Calu3 (cell line): ENCODE measurements around the gene MALT1. TPM values are rescaled to one million over a fixed set of nuclear protein-coding genes. Genes with fewer than 3 reads are reported as not detected.
A peak's percentile ranks its signal among the peaks of the same experiment; 100 is the strongest.

Experiments used
- BruUV-seq: library from RNA; stranded (reverse); fragments of 400-500 nt; replicated peaks from 2 replicates; lab custom pipeline; 2021; lab: Mats Ljungman, UMichigan
- CTCF ChIA-PET: fragments of 300-600 bp; sonication (Branson Sonifier 250); formaldehyde crosslinking; loops from one replicate; lab custom pipeline; 2022; ENCODE audit warnings: antibody characterized with exemption; lab: Charles Lee
- DNase-seq: peaks from one replicate; pipeline ENCODE4 v3.0.0; 2022
- H3K27ac Mint-ChIP-seq: one replicate; pipeline ENCODE4 v1.8.0; 2022; ENCODE audit warnings: mixed read lengths; ENCODE audit not compliant: unreplicated experiment
- H3K27me3 Mint-ChIP-seq: one replicate; pipeline ENCODE4 v1.8.0; 2022; ENCODE audit warnings: mixed read lengths; ENCODE audit not compliant: unreplicated experiment
- H3K36me3 Mint-ChIP-seq: one replicate; pipeline ENCODE4 v1.8.0; 2022; ENCODE audit warnings: mild to moderate bottlenecking, moderate library complexity, mixed read lengths; ENCODE audit not compliant: insufficient read depth, unreplicated experiment
- H3K4me1 Mint-ChIP-seq: one replicate; pipeline ENCODE4 v1.8.0; 2022; ENCODE audit warnings: mild to moderate bottlenecking, low read depth, mixed read lengths; ENCODE audit not compliant: unreplicated experiment
- H3K4me3 Mint-ChIP-seq: one replicate; pipeline ENCODE4 v1.8.0; 2022; ENCODE audit warnings: mild to moderate bottlenecking, low read depth, moderate library complexity, mixed read lengths; ENCODE audit not compliant: unreplicated experiment
- H3K9me3 Mint-ChIP-seq: one replicate; pipeline ENCODE4 v1.8.0; 2022; ENCODE audit warnings: low read depth, mixed read lengths; ENCODE audit not compliant: unreplicated experiment
- intact Hi-C: fragments of 100-400 bp; cut with micrococcal nuclease; formaldehyde crosslinking; loops from one replicate; pipeline ENCODE4 v1.10.0; 2022; ENCODE audit not compliant: unreplicated experiment
- total RNA-seq: library from RNA; stranded (reverse); gene quantifications from 2 replicates; pipeline ENCODE4 v1.2.3, GENCODE V29; 2022
- TF ChIP-seq, protein P1 (sequence below): fragments of 200-600 bp; IDR thresholded peaks from one replicate; pipeline ENCODE4 v1.8.0; 2022; ENCODE audit warnings: antibody characterized with exemption; ENCODE audit not compliant: unreplicated experiment

The MALT1 gene
- total RNA-seq, 1 experiment from 2014 or later: 37.6 TPM

- DNase-seq: peak; percentile 19
- BruUV-seq: TSS peak; percentile 90
- Mint-ChIP-seq H3K4me3 (peak overlapping the region; percentile 91), H3K9me3 (no peaks in the 10 kb centered on the region), H3K36me3 (peaks cover 51% of the 10 kb centered on the region), H3K27me3 (no peaks in the 10 kb centered on the region), H3K4me1 (peaks cover 66% of the 10 kb centered on the region), H3K27ac (peak overlapping the region; percentile 78)
- TF ChIP-seq, protein P1, sequence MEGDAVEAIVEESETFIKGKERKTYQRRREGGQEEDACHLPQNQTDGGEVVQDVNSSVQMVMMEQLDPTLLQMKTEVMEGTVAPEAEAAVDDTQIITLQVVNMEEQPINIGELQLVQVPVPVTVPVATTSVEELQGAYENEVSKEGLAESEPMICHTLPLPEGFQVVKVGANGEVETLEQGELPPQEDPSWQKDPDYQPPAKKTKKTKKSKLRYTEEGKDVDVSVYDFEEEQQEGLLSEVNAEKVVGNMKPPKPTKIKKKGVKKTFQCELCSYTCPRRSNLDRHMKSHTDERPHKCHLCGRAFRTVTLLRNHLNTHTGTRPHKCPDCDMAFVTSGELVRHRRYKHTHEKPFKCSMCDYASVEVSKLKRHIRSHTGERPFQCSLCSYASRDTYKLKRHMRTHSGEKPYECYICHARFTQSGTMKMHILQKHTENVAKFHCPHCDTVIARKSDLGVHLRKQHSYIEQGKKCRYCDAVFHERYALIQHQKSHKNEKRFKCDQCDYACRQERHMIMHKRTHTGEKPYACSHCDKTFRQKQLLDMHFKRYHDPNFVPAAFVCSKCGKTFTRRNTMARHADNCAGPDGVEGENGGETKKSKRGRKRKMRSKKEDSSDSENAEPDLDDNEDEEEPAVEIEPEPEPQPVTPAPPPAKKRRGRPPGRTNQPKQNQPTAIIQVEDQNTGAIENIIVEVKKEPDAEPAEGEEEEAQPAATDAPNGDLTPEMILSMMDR: no peak
- CTCF ChIA-PET: interaction anchor here (0.9 to 1.5 kb wide), 5 partner anchors 11 to 136 kb away, joined by 3 to 6 read pairs (median 5); no protein-coding TSS in a partner anchor
- intact Hi-C loops: loop anchor here (2.0 to 5.0 kb wide), 3 partner anchors 66 to 144 kb away; no protein-coding TSS in a partner anchor
Measured at GRCh38 chr18:58670404-58671110, 708 bp upstream of the MALT1 start.

DNA sequence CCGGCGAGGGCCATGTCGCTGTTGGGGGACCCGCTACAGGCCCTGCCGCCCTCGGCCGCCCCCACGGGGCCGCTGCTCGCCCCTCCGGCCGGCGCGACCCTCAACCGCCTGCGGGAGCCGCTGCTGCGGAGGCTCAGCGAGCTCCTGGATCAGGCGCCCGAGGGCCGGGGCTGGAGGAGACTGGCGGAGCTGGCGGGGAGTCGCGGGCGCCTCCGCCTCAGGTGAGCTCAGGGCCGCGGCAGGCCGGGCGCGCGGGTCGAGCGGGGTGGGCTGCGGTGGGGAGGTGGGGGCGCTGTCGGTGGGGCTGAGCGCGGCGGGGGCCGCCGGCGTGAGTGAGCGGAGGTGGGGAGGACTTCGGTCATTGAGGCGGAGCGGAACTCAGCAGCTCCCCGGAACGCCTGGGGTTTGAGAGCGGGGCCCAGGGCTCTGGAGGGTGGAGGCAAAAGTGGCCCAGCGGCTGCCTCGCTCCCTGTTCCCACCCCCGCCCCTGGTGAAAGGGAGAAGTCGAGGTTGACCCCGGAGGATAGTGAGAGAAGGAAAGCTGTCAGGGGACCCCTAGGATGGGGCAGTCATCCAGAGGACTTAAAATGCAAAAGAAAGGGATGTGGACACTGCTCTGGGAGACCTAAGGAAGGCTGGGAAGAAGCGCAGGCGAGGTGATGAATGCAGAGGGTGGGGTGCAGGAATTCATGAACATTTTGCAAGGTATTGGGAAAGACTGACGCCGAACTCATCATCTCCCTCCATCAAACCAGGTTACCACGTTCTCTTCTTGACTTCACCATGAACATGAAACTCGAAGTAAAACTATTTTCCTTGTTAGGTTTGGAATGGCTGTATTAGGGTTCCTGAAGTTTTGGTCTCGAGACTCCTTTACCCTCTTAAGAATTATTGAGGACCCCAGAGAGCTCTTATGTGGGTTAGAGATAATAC, 633 bp downstream of the MALT1 start:
- BruUV-seq: no TSS peak
- peaks cover 47% of the 10 kb centered on the region for H3K36me3 Mint-ChIP-seq

DNA sequence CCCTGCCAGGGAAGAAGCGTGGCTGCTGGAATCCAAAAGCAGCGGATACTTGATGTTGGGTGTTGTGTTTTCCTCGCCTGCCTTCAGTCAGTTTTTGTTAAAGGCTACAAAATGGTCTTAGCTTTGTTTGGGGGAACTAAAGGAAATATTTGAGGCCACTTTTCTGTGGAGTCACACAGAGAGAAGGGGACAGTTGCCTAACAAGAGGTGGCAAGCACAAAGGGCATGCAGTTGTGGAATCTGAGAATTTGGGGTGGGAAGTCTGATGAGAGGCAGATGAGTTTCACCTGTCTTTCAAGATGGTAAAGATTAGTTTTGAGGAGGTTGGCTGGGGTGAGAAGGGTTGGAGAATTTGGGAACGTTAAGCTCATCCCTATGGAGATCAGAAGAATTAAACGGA, 2.9 kb downstream of the MALT1 start:
- intact Hi-C loops: loop anchor here (5.0 kb wide), 1 partner anchor 132 kb away; no protein-coding TSS in a partner anchor
- Mint-ChIP-seq H3K9me3 (no peaks in the 10 kb centered on the region), H3K36me3 (peaks cover 31% of the 10 kb centered on the region), H3K4me3 (peak overlapping the region; percentile 22), H3K27ac (no peak overlapping the region), H3K4me1 (peaks cover 43% of the 10 kb centered on the region), H3K27me3 (no peaks in the 10 kb centered on the region)
- BruUV-seq: no TSS peak
- TF ChIP-seq, protein P1: no peak
- DNase-seq: no peak
- CTCF ChIA-PET: interaction anchor here (1.0 kb wide), 1 partner anchor 153 kb away, joined by 3 read pairs; no protein-coding TSS in a partner anchor

More for the DNA sequence above, 633 bp downstream of the MALT1 start:
- Mint-ChIP-seq H3K27me3 (no peaks in the 10 kb centered on the region), H3K4me3 (peak overlapping the region; percentile 91), H3K27ac (peak overlapping the region; percentile 55), H3K9me3 (no peaks in the 10 kb centered on the region), H3K4me1 (peaks cover 65% of the 10 kb centered on the region)
- CTCF ChIA-PET: interaction anchor here (0.7 to 1.5 kb wide), 7 partner anchors 10 to 622 kb away, joined by 3 to 6 read pairs (median 5); no protein-coding TSS in a partner anchor
- TF ChIP-seq, protein P1: no peak
- no peak for DNase-seq
- intact Hi-C loops: loop anchor here (2.0 to 5.0 kb wide), 3 partner anchors 67 to 145 kb away; no protein-coding TSS in a partner anchor

GRCh38 chr18:58674863-58675472, 3.7 kb downstream of the MALT1 start:
- Mint-ChIP-seq H3K27ac (no peak overlapping the region), H3K4me3 (peak overlapping the region; percentile 22), H3K36me3 (peaks cover 31% of the 10 kb centered on the region), H3K27me3 (no peaks in the 10 kb centered on the region), H3K4me1 (peaks cover 35% of the 10 kb centered on the region), H3K9me3 (no peaks in the 10 kb centered on the region)
- DNase-seq: no peak
- intact Hi-C loops: loop anchor here (5.0 kb wide), 1 partner anchor 133 kb away; no protein-coding TSS in a partner anchor
- no TSS peak for BruUV-seq
- CTCF ChIA-PET: interaction anchor here (0.6 to 1.0 kb wide), 2 partner anchors 57 to 154 kb away, joined by 3 read pairs; no protein-coding TSS in a partner anchor
- TF ChIP-seq, protein P1: no peak
